ENCODE data around the gene BUB3.

The BUB3 gene

DNA sequence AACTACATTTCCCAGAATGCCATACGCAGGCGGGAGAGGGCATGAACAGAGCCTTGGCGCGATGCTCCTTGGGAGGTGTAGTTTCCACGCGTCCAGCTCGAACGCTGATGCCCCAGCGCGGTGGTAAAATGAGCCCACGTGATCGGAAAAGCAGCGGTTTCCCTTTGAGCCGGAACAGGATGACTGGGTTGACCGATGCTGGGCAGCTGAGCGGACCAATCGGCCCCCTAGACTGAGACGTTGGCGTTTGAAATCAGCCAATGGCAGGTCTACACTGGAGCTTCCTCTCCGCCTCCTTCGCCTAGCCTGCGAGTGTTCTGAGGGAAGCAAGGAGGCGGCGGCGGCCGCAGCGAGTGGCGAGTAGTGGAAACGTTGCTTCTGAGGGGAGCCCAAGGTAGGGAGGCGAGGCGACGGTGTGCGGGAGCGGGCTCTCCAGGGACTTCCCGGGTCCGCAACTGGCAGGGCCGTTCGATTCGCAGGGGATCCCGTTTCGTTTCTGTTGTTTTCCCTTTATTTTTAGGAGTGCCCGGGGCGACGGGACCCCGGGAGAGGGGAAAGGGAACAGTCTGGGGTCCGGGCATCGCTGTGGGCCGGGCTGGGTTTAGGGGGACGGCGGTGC lies at the start of gene BUB3:
TSS of gene BUB3 (plus strand) at position 311 of the 619 bp plus-strand sequence. CDS start 516 bp downstream, outside the sequence.
- DNase-seq (ENCODE audit: low spot score), result peak; percentile 100

- DNase-seq (ENCODE audit: low spot score), result no peak
Measured at GRCh38 chr10:123109466-123109865, 44.7 kb upstream of the BUB3 start.

GRCh38 chr10:123117644-123118417 lies 36.4 kb upstream of the BUB3 start:
- no peak for DNase-seq (ENCODE audit: low spot score)

DNA sequence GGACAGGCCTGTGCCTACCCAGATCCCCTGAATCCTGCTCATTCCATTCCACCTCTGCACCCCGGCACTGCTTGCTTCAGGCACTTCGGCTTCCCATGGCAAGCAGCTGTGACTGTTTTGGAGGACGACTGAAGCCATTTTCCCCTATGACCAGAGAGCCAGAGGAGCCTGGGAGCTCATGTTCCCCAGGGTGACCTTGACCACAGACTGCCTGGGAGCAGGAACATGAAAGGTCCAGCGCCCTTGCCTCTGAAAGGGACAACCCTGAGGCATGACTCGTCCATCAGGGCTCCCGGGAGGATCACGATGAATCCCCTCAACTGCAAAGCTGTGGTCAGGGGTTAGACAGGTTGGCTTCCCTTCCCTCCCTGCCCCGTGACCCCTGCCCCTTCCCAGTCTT lies 35.1 kb upstream of the BUB3 start:
- DNase-seq (ENCODE audit: low spot score), result no peak

- no peak for DNase-seq (ENCODE audit: low spot score)
Measured at GRCh38 chr10:123126246-123126645, 28.0 kb upstream of the BUB3 start.

DNA sequence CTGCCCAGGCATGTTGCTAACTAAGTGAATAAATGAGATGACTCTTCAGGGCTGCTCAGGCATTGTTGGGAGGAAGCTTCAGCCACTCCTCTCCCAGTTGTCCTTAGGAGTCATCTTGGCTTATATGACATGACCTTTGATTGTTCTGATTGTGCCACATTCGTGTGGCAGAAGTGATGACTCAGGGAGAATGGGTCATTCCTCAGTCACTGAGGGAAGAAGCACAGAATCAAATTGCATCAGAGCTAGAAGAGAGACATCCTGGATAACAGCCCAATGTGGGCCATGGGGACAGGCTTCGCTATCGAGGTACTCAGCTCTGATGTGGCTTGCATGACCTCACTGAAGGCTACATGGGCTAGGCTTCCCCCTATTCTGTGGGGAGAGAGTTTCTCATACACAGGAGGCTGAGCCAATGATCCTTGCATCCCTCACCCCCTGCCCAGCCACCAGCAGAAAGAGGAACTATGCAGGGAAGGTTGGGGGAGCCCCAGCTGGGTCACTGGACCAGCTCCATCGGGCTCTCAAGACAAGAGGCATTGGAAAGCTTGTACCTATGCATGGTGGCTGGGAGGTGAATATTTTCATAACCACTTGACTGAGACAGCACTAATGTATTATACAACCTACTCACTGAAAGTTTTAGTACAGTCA lies 24.5 kb upstream of the BUB3 start:
- no peak for DNase-seq (ENCODE audit: low spot score)

GRCh38 chr10:123132576-123133477 lies 21.4 kb upstream of the BUB3 start:
- DNase-seq (ENCODE audit: low spot score), result peak; percentile 80

DNA sequence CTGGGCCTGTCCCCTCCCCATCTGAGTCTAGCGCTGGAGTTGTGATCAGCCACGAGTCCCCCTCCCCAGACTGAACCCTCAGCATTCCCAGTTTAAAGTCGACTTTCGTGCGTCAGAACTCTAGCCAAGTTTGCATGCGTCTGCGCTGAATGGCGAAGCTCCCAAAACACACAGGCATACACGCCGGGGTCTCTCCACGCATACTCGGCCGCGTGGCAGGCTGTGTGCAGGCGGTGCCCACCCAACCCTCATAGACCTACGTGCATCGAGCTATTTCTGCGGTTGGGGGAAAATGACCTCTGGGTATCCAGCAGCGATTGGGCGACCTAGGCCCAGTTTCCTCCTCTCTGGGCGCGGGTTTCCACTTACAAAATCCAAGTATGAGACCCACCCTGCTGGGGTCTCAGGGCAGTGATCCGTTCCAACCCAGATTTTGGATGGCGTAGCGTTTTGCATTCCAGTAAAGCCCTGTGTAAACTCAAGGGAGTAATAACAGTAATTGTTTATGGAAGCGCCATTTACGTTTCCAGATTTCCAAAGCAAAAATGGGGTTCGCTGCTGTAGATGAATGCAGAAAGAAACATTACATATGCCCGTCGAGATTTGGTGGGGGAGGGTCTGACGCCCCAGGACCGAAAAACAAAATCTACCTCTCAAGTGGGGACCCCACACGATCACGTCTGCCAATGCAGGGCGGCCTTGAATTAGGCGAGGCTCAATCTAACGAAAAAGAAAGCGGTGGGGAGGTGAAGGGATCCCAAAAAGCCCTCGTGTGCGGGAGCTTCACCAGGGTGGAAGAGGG lies 20.5 kb upstream of the BUB3 start:
- no peak for DNase-seq (ENCODE audit: low spot score)

DNA sequence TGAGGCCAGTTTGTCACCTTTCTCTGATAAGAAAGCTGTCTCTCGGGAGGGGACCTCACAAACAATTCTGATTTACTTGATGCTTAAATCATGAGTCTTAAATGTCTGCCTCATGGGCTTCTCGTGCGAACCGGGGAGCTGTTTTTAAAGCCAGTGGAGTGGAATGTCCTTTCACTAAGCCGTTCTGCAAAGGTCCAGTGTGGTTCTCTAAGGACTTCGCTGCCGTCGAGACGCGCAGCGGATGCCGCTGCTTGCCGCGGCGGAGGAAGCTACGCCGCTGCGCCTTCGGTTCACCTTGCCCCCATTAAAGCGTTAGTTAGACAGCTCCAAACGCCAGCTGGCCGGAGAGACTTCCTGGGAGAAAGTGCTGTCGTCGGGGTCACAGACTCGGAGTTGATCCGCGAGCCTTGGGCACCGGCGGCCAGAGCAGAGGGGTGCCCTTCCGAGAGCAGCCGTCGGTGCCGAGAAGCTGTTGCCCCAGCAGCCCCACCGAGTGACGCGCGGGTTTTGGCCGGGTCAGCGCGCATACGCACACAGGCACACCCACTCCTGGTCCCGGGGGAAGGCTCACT lies 19.8 kb upstream of the BUB3 start:
- no peak for DNase-seq (ENCODE audit: low spot score)

- DNase-seq (ENCODE audit: low spot score), result no peak
Measured at GRCh38 chr10:123134915-123135414, 19.2 kb upstream of the BUB3 start.

- no peak for DNase-seq (ENCODE audit: low spot score)
Measured at GRCh38 chr10:123135415-123136141, 18.6 kb upstream of the BUB3 start, which contains the start of gene HMX3. Gene HMX3 (plus strand): TSS chr10:123135970. CDS start chr10:123136051, 81 bp downstream.

DNA sequence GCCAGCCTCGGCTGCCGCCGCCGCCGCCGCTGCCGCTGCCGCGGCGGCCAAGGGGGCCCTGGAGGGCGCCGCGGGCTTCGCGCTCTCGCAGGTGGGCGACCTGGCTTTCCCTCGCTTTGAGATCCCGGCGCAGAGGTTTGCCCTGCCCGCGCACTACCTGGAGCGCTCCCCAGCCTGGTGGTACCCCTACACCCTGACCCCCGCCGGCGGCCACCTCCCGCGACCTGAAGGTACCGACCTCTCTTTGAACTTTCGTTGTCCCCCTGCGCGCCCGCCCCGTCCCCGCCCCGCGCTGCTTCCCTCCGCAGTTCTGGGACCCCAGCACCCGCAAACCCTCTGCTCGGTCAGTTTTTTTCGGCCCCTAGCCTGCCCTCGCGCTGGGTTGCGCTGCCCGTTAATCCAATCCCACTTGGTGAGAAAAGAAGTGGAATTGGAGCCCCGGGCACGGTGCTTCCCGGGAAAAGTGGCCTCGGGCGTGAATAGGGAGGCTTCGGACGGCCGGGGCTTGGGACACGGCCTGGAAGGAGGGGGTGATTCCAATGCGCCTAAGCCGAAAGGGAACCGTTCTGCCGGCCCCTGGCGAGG lies 17.9 kb upstream of the BUB3 start:
- DNase-seq (ENCODE audit: low spot score), result no peak

DNA sequence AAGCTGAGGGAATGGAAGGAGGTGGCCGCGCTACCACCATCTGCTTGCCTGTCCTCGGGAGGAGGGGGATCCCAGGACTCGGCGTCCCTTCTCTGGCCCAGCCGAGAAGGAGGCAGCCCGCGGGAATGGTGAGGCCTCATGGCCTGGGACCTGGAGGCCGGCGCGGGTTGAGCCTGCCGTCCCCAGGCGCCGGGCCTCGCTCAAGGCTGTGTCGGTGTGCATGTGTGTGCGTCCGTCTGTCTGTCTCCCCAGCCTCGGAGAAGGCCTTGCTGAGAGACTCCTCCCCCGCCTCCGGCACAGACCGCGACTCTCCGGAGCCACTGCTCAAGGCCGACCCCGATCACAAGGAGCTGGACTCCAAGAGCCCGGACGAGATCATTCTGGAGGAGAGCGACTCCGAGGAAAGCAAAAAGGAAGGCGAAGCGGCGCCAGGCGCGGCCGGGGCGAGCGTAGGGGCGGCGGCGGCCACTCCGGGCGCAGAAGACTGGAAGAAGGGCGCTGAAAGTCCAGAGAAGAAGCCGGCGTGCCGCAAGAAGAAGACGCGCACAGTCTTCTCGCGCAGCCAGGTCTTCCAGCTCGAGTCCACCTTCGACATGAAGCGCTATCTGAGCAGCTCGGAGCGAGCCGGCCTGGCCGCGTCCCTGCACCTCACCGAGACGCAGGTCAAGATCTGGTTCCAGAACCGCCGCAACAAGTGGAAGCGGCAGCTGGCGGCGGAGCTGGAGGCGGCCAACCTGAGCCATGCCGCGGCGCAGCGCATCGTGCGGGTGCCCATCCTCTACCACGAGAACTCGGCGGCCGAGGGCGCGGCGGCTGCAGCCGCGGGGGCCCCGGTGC lies 17.2 kb upstream of the BUB3 start:
- no peak for DNase-seq (ENCODE audit: low spot score)

- no peak for DNase-seq (ENCODE audit: low spot score)
Measured at GRCh38 chr10:123139165-123139520, 15.1 kb upstream of the BUB3 start.

DNA sequence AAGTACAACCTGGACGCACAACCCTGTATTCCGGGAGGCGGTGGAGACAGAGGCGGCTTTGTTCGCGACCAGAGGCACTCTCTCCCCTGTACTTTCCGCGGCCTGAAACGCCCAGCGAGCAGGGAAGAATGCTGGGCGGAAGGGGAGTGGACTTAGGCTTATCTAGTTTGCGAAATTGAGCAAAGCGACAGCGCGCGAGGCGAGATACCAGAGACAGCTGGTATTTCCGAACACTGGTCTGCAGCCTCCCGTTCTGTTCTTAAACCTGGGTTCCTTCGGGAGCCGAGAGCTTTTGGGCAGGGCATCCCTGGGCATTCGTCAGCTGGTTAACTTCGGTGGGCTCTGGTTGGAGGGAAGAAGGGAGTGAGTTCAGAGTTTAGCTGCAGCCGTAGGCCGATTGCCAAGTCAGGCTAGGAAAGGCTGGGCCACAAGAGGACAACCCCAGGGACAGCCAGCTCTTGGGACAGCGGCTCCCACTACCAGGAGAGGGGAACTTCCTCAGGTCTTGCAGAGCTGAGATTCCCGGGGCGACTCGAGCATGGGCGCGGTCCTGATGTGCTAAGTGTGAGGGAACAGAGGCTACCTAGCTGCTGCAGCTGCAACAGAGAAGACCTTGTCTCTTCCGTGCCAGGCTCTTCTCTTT lies 14.6 kb upstream of the BUB3 start:
- no peak for DNase-seq (ENCODE audit: low spot score)

DNA sequence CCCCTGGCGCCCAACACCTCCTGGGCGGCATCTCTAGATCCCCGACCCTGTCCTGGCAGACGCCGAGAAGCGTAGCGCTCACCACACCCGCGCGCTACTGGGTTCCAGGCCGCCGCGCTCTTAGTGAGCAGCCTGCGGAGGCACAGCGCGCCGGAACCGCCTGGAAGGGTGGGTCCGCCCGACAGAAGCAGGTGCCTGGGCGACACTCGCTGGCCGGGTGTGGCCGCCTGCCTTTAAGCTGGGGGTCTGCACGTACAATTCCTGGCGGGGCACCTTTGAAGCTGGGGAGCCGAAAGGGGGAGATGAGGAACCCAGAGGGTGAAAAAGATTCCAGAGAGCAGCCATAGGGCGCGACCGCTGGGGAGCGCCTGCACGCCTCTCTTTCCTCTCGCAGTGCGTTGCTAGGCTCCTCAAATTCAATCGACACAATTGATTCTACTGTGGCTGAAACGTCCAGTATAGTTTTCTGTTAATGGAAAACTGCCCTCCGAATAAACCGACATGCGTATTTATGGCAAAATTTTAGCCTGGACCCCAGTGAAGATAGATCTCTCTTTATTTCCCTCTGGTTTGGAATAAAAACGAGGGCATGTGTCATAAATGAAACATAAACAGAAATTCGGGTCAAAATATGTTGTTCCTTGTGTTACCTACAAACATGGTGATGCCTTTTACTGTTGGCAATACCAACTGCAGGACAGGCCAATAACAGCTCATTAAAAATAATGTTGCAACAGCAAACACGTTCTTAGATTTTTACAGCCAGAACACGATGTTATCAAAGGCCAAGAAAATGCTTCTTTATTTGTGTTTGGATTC lies 13.8 kb upstream of the BUB3 start:
- no peak for DNase-seq (ENCODE audit: low spot score)

GRCh38 chr10:123140983-123141390 lies 13.2 kb upstream of the BUB3 start:
- no peak for DNase-seq (ENCODE audit: low spot score)

Data from cerebellar cortex (tissue), 1 donor.